WTC11 (cell line): ENCODE measurements around the gene KNDC1.

Experiments
- E2F4 ChIP-seq: sonication (generic); formaldehyde crosslinking; IDR thresholded peaks from 2 replicates; pipeline ENCODE4 v1.8.1; 2022; ENCODE audit warnings: low read depth, mild to moderate bottlenecking, moderate library complexity, missing genetic modification reagents, borderline replicate concordance
- FOXP4 ChIP-seq: sonication (generic); formaldehyde crosslinking; IDR thresholded peaks from 2 replicates; pipeline ENCODE4 v1.8.0; 2022; ENCODE audit warnings: mild to moderate bottlenecking, missing genetic modification reagents
- GABPB1 ChIP-seq: sonication (generic); formaldehyde crosslinking; IDR thresholded peaks from 2 replicates; pipeline ENCODE4 v1.8.1; 2023; ENCODE audit warnings: mild to moderate bottlenecking, missing genetic modification reagents
- IRF1 ChIP-seq: sonication (generic); formaldehyde crosslinking; IDR thresholded peaks from 2 replicates; pipeline ENCODE4 v1.8.0; 2023; ENCODE audit warnings: missing genetic modification reagents
- ZNF263 ChIP-seq: sonication (generic); formaldehyde crosslinking; IDR thresholded peaks from 2 replicates; pipeline ENCODE4 v1.8.1; 2022; ENCODE audit warnings: low read depth, mild to moderate bottlenecking, moderate library complexity, missing genetic modification reagents
- TF ChIP-seq, protein P1 (sequence below): sonication (generic); formaldehyde crosslinking; IDR thresholded peaks from 2 replicates; pipeline ENCODE4 v1.8.1; 2023; ENCODE audit warnings: mild to moderate bottlenecking, moderate library complexity, missing genetic modification reagents

DNA sequence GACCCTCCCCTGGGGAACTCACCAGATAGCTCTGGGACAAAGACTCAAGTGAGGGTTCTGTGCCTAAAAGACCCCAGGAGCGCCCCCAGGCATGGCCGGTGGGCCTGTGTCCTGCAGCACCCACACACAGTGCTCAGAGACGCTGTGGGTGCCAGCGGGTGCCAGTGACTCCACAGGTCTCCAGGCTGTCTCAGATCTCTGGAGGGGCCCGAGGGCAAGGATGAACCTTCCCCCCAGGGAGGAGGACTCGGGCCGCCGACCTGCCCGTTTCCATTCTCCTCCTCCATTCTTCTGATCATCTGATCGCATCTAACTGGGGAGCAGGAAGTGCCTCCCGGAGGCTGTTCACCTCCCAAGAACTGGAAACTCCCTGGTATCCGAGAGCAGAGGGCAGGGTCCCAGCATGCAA is 115.7 kb downstream of the KNDC1 start:
- TF ChIP-seq IRF1 (CRISPR knock-in tag) (no peak), ZNF263 (no peak), FOXP4 (no peak), E2F4 (CRISPR knock-in tag) (no peak), GABPB1 (CRISPR knock-in tag) (no peak)
- TF ChIP-seq, protein P1, sequence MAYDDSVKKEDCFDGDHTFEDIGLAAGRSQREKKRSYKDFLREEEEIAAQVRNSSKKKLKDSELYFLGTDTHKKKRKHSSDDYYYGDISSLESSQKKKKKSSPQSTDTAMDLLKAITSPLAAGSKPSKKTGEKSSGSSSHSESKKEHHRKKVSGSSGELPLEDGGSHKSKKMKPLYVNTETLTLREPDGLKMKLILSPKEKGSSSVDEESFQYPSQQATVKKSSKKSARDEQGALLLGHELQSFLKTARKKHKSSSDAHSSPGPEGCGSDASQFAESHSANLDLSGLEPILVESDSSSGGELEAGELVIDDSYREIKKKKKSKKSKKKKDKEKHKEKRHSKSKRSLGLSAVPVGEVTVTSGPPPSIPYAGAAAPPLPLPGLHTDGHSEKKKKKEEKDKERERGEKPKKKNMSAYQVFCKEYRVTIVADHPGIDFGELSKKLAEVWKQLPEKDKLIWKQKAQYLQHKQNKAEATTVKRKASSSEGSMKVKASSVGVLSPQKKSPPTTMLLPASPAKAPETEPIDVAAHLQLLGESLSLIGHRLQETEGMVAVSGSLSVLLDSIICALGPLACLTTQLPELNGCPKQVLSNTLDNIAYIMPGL (CRISPR knock-in tag): no peak
